Cardiac fibroblast (primary cell): Measurements from ENCODE around the gene PRKN.

Experiments
- DNase-seq, 2 donors: peaks; one replicate each; pipeline versions ENCODE4 v3.0.0 to v3.0.0-alpha.2; 2010; ENCODE audit warnings: low read depth in 2 of 2
- H3K4me3 ChIP-seq, 2 donors: replicated peaks in 1 of 2; 1 replicate in 1 of 2; 2 replicates in 1 of 2; pipeline ENCODE4 v1.5.1; 2011; ENCODE audit warnings: low read depth in 2 of 2, low read length in 2 of 2, mild to moderate bottlenecking in 2 of 2, moderate library complexity in 1 of 2
- CTCF ChIP-seq: IDR thresholded peaks from one replicate; pipeline ENCODE4 v1.5.1; 2011; ENCODE audit warnings: low read depth, mild to moderate bottlenecking, low read length, inconsistent platforms

Gene PRKN

GRCh38 chr6:161487217-161487531 lies 1240.4 kb downstream of the PRKN start:
- DNase-seq: no peak
- TF ChIP-seq CTCF: no peak
- H3K4me3 ChIP-seq: no peak overlapping the region

GRCh38 chr6:161486361-161487216 lies 1241.0 kb downstream of the PRKN start:
- DNase-seq: peak; percentile 55 to 66
- H3K4me3 ChIP-seq: no peak overlapping the region
- TF ChIP-seq CTCF: no peak

GRCh38 chr6:161482517-161482858 lies 1245.1 kb downstream of the PRKN start:
- H3K4me3 ChIP-seq: no peak overlapping the region
- no peak for TF ChIP-seq CTCF
- peak in 1 of 2 donors; percentile 12 for DNase-seq

GRCh38 chr6:161481786-161482516 lies 1245.6 kb downstream of the PRKN start:
- no peak for TF ChIP-seq CTCF
- peak; percentile 16 to 19 for DNase-seq
- no peak overlapping the region for H3K4me3 ChIP-seq

- H3K4me3 ChIP-seq: no peak overlapping the region
- no peak for TF ChIP-seq CTCF
- no peak for DNase-seq
Observed at GRCh38 chr6:161480421-161481155, 1247.0 kb downstream of the PRKN start.

- TF ChIP-seq CTCF: no peak
- H3K4me3 ChIP-seq: no peak overlapping the region
- no peak for DNase-seq
Observed at GRCh38 chr6:161479376-161479775, 1248.2 kb downstream of the PRKN start.
